Measurements from ENCODE around the gene LHPP.

LHPP gene

DNA sequence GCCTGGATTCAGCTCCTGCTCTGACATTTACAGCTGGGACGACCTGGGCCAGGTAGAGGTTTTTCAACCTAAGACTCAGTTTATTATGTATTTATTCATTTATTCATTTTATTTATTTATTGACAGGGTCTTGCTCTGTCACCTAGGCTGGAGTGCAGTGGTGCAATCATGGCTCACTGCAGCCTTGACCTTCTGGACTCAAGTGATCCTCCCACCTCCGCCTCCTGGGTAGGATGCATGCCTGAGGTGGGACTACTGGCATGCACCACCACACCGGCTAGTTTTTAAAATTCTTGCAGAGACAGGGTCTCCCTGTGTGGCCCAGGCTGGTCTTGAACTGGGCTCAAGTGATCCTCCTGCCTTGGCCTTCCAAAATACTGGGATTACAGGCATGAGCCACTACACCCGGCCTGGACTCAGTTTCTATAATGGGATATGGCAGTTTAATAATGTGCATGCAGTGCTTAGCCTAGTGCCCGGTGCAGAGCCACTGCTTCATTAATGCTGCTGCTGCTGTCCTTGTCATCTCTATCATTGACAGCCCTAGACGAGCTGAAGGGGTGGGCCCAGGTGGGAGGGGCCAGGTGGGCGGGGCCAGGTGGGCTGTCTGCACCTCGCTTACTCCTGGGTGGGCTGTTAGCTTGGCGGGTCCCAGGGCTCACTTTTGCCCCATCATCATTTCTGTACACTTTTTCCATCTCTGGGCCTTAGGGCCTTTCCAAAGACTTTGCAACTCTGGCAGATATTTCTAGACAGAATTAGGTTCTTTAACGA, 92.6 kb downstream of the LHPP start:
- Histone ChIP-seq H3K27ac (ENCODE audit: low read depth, low read length) (no peak overlapping the region), H3K9me3 (ENCODE audit: low read length) (no peaks in the 10 kb centered on the region), H3K9ac (ENCODE audit: low read length) (no peak overlapping the region), H3K4me1 (ENCODE audit: insufficient read depth, low read length) (peaks cover 12% of the 10 kb centered on the region), H3K36me3 (ENCODE audit: insufficient read depth, low read length) (no peaks in the 10 kb centered on the region), H3K27me3 (ENCODE audit: control insufficient read depth in 1 of 2, insufficient read depth in 2 of 2, low read length in 2 of 2) (no peaks in the 10 kb centered on the region), H3K4me3 (ENCODE audit: low read depth in 1 of 2, low read length in 2 of 2) (no peak overlapping the region)

DNA sequence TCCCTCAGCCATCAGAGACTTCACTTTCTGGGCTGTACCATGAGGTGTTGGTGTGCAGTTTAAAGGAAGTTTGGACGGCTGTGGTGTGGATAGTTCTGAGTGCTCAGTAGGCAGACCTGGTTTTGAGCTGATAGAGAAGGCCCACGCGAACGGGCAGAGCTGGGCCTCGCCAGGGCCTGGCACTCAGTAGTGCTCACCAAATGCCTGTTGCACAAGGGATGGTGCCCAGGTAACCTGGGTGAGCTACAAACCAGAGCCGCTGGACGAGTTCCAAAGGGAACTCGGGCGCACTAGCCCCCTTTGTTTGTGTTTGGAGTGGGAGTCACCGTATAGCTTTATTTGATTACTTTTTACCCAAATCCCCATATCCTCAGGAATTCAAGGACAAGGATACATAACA, 95.5 kb downstream of the LHPP start:
- no peaks in the 10 kb centered on the region for H3K27me3 ChIP-seq (ENCODE audit: control insufficient read depth in 1 of 2, insufficient read depth in 2 of 2, low read length in 2 of 2)
- H3K9ac ChIP-seq (ENCODE audit: low read length): no peak overlapping the region
- no peak overlapping the region for H3K27ac ChIP-seq (ENCODE audit: low read depth, low read length)
- no peak overlapping the region for H3K4me3 ChIP-seq (ENCODE audit: low read depth in 1 of 2, low read length in 2 of 2)
- H3K36me3 ChIP-seq (ENCODE audit: insufficient read depth, low read length): no peaks in the 10 kb centered on the region
- H3K9me3 ChIP-seq (ENCODE audit: low read length): no peaks in the 10 kb centered on the region
- H3K4me1 ChIP-seq (ENCODE audit: insufficient read depth, low read length): peaks cover 35% of the 10 kb centered on the region

DNA sequence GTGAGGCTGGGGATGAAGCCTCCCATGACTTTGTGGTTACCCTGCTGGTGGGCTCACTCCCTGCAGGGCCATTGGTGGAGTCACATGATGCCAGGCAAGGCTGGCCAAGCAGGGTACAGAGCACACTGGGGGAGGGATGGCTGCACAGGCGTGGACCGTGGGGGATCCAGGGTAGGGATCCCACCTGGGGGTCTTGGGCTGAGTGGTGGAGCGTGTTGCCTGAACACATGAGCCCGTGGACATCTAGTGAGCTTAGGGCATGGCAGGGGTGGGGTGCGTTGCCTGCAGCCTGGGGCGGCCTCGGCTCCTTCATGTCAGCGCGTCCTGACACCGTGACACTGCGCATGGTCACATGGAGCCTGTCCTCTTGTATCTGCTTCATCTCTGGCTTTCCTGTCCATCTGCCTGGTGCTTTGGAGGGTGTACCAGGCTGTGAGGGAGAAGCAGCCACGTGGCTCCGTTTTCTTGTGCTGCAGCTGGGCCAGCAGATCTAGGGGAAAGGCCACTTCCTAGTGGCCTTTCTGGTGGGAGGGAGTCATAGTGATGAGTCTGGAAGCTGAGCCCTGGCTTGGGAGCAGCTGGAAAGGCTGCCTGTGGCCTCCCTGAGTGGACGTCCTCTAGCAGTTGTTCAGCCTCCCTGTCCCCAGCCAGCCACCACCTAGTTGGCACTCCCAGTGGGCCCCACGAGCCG, 96.2 kb downstream of the LHPP start:
- Histone ChIP-seq H3K9ac (ENCODE audit: low read length) (no peak overlapping the region), H3K9me3 (ENCODE audit: low read length) (no peaks in the 10 kb centered on the region), H3K27ac (ENCODE audit: low read depth, low read length) (no peak overlapping the region), H3K27me3 (ENCODE audit: control insufficient read depth in 1 of 2, insufficient read depth in 2 of 2, low read length in 2 of 2) (no peaks in the 10 kb centered on the region), H3K36me3 (ENCODE audit: insufficient read depth, low read length) (no peaks in the 10 kb centered on the region), H3K4me1 (ENCODE audit: insufficient read depth, low read length) (peaks cover 35% of the 10 kb centered on the region), H3K4me3 (ENCODE audit: low read depth in 1 of 2, low read length in 2 of 2) (no peak overlapping the region)

DNA sequence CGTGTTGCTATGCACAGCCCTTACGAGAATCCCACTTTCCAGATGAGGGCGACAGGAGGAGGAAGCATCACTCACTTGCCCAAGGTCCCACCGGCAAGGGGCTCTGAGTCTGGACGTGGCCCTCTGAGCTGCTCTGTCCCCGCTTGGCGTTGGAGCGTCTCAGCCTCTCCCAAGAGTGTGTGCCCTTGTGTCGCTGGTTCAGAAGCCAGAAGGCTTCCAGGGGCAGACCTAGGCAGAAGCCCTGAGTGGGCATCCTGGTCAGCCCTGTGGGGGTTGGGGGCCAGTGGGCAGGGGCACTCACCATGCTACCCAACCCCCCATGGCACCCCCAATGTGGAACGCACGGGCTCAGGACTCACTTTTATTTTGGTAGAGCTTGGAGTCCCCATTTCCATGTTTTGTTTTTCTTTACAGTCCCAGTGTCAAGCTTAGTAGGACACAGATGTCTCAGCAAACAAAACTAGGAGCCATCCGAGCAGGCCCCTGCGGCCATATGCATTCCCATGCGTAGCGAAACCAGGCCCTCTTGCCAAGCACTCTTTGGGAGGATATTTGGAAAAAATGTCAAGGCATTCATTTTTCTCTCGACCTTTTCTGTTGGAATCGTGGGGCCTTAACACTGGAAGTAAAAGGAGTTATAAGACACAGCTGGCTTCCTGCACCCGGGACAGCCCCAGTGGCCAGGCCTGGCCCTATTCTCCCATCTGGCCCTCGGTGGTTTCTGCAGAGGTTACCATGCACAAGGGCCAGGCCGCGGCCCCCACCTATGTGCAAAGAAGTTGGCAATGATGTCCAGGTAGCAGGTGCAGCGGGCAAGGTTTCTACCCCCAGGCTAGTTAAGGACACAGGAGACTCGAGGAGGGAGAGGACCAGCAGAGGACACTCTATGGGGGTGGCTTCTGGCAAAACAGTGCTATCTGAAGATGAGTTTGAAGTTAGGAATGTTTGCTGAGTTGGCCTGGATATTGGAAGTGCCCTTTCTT, 97.0 kb downstream of the LHPP start:
- Histone ChIP-seq H3K27me3 (ENCODE audit: control insufficient read depth in 1 of 2, insufficient read depth in 2 of 2, low read length in 2 of 2) (no peaks in the 10 kb centered on the region), H3K4me1 (ENCODE audit: insufficient read depth, low read length) (peaks cover 35% of the 10 kb centered on the region), H3K9ac (ENCODE audit: low read length) (no peak overlapping the region), H3K27ac (ENCODE audit: low read depth, low read length) (no peak overlapping the region), H3K4me3 (ENCODE audit: low read depth in 1 of 2, low read length in 2 of 2) (no peak overlapping the region), H3K36me3 (ENCODE audit: insufficient read depth, low read length) (no peaks in the 10 kb centered on the region), H3K9me3 (ENCODE audit: low read length) (no peaks in the 10 kb centered on the region)

DNA sequence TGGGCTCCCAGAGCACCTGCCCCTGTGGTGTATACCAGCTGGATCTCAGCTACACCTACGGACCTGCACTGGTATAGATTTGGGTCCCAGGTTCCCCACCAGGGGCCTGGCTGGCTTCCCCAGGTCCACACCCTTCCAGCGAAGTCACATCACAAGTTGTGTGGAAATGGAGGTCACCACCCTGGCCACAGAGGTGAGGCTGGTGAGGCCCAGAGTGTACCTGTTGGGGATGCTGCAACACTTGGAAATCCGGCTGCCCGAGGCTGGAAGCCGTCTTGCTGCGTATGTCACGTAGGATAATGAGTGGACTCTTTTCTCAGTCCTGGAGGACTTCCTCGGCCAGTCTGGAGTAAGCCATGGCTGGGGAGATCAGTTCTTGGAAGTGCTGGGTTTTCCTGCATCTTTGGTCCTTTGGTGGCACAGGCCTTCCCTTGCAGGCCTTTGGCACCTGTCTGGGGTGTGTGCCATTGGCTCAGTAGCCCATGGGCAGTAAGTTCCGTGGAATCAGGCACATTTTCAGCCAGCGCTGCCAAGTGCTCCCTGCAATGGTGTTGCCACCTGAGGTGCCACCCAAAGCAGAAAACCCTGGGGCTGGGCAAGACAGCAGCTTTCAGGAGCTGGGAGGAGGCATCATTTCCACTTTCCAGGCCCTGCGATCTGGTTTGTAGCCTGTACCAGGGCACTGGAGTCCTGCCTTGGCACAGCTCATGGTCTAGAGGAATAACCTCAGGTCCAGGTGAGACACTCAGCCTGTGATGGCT, 97.9 kb downstream of the LHPP start:
- no peaks in the 10 kb centered on the region for H3K36me3 ChIP-seq (ENCODE audit: insufficient read depth, low read length)
- no peak overlapping the region for H3K4me3 ChIP-seq (ENCODE audit: low read depth in 1 of 2, low read length in 2 of 2)
- peak overlapping the region; percentile 72 for H3K27ac ChIP-seq (ENCODE audit: low read depth, low read length)
- H3K4me1 ChIP-seq (ENCODE audit: insufficient read depth, low read length): peaks cover 35% of the 10 kb centered on the region
- no peaks in the 10 kb centered on the region for H3K9me3 ChIP-seq (ENCODE audit: low read length)
- peak overlapping the region; percentile 4 for H3K9ac ChIP-seq (ENCODE audit: low read length)
- H3K27me3 ChIP-seq (ENCODE audit: control insufficient read depth in 1 of 2, insufficient read depth in 2 of 2, low read length in 2 of 2): no peaks in the 10 kb centered on the region

DNA sequence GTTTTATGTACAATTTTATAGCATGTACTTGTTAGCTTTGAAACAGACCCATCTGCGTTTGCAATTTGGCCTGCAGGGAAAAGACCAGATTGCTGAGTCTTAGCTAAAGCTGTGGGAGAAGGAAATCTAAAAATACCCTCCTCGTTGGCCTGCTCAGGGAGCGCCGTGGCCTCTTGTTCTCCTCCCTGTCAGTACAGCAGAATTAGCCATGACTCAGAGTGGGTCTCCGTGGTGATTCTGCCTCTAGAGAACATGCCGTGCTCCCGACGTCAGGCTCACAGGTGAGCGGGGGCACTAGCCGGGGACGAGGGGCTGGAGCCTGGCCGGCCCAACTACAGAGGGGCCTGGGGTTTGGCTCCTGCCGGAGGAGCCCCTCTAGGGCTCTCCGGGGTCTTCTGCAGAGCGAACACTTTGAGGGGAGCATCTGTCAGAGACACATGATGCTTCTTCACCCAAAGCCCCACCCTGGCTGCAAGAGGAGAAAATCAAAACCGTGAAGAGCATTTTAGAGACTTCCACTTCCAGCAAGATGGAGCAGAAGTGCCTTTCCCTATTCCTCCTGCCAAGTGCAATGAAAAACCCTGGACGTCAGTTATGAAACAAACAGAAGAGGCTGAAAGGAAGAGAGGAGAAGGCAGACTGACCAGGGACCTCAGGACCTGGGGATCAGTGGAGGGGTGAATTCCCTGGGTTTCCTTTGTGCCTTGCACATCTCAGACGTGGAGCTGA, 98.9 kb downstream of the LHPP start:
- H3K4me1 ChIP-seq (ENCODE audit: insufficient read depth, low read length): peaks cover 35% of the 10 kb centered on the region
- peak overlapping the region; percentile 72 for H3K27ac ChIP-seq (ENCODE audit: low read depth, low read length)
- no peak overlapping the region for H3K9ac ChIP-seq (ENCODE audit: low read length)
- H3K27me3 ChIP-seq (ENCODE audit: control insufficient read depth in 1 of 2, insufficient read depth in 2 of 2, low read length in 2 of 2): no peaks in the 10 kb centered on the region
- no peaks in the 10 kb centered on the region for H3K36me3 ChIP-seq (ENCODE audit: insufficient read depth, low read length)
- H3K9me3 ChIP-seq (ENCODE audit: low read length): no peaks in the 10 kb centered on the region
- peak overlapping the region in 1 of 2 donors; percentile 31 for H3K4me3 ChIP-seq (ENCODE audit: low read depth in 1 of 2, low read length in 2 of 2)

DNA sequence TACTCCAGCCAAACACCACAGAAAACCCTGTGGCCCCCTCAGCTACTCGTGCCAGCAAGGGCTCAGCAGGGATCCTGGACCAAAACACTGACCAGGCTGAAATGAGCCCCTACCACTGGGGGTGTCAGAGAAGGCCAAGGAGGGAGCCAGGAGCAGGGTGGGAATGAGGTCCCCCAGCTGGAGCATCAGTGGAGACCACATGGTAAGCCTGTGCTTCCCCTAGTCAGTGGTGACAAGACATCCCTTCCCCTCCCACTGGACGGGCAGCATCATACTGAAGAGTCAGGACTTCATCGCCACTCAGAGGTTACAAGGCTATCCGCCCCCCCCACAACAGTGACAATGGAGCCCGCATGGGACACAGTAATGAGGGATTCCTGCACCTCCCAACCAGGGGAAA, 99.6 kb downstream of the LHPP start:
- Histone ChIP-seq H3K27ac (ENCODE audit: low read depth, low read length) (peak overlapping the region; percentile 21), H3K4me3 (ENCODE audit: low read depth in 1 of 2, low read length in 2 of 2) (peak overlapping the region in 1 of 2 donors; percentile 31), H3K9me3 (ENCODE audit: low read length) (no peaks in the 10 kb centered on the region), H3K36me3 (ENCODE audit: insufficient read depth, low read length) (no peaks in the 10 kb centered on the region), H3K4me1 (ENCODE audit: insufficient read depth, low read length) (peaks cover 35% of the 10 kb centered on the region), H3K9ac (ENCODE audit: low read length) (no peak overlapping the region), H3K27me3 (ENCODE audit: control insufficient read depth in 1 of 2, insufficient read depth in 2 of 2, low read length in 2 of 2) (no peaks in the 10 kb centered on the region)

DNA sequence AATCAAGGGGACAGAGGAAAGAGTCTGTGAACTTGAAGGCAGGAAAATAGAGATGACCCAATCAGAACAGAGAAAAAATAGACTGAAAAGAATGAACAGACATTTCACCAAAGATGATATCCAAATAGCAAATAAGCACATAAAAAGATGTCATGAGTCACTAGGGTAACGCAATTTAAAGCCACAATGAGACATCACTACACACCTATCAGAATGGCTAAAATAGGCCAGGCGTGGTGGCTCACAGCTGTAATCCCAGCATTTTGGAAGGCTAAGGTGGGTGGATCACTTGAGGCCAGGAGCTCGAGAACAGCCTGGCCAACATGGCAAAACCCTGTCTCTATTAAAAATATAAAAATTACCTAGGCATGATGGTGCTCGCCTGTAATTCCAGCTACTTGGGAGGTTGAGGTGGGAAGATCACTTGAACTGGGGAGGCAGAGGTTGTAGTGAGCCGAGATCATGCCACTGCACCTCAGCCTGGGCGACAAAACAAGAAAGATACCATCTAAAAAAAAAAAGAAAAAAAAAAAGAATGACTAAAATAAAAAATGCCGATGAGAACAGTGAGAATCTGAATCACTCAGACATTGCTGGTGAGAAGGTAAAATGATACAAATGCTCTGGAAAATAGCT, 100.9 kb downstream of the LHPP start:
- Histone ChIP-seq H3K9ac (ENCODE audit: low read length) (no peak overlapping the region), H3K27me3 (ENCODE audit: control insufficient read depth in 1 of 2, insufficient read depth in 2 of 2, low read length in 2 of 2) (no peaks in the 10 kb centered on the region), H3K4me3 (ENCODE audit: low read depth in 1 of 2, low read length in 2 of 2) (no peak overlapping the region), H3K4me1 (ENCODE audit: insufficient read depth, low read length) (peaks cover 35% of the 10 kb centered on the region), H3K36me3 (ENCODE audit: insufficient read depth, low read length) (no peaks in the 10 kb centered on the region), H3K9me3 (ENCODE audit: low read length) (no peaks in the 10 kb centered on the region), H3K27ac (ENCODE audit: low read depth, low read length) (no peak overlapping the region)

DNA sequence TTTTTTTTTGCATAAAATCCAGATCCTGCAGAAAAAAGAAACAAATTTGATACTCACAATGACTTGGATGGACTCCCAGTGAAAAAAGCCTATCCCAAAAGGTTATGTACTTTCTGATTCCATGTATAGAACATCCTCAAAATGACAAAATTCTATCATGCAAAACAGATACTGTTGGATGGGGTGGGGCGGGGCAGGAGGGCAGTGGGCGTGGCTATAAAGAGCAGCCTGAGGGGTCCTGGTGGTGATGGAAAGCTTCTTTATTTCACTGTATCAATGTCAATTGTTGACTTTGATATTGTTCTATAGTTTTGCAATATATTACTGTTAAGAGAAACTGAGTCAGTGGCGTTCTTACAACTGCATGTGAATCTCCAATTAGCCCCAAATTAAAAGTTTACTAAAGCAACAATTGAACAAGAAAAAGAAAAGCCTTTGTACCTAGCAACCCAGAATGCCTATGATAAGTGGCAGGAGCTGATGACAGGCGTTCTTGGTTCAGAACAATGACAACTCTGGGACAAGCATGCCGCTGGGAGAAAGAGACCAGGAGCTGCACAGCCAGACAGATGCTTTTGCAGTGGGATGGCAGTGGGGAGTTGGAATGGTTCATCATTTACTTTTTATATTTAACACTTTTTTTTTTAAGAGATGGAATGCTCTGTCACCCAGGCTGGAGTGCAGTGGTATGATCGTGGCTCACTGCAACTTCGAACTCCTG, 101.9 kb downstream of the LHPP start:
- Histone ChIP-seq H3K4me3 (ENCODE audit: low read depth in 1 of 2, low read length in 2 of 2) (no peak overlapping the region), H3K27me3 (ENCODE audit: control insufficient read depth in 1 of 2, insufficient read depth in 2 of 2, low read length in 2 of 2) (no peaks in the 10 kb centered on the region), H3K9me3 (ENCODE audit: low read length) (no peaks in the 10 kb centered on the region), H3K9ac (ENCODE audit: low read length) (no peak overlapping the region), H3K36me3 (ENCODE audit: insufficient read depth, low read length) (no peaks in the 10 kb centered on the region), H3K4me1 (ENCODE audit: insufficient read depth, low read length) (peaks cover 31% of the 10 kb centered on the region), H3K27ac (ENCODE audit: low read depth, low read length) (no peak overlapping the region)
